Epidermal melanocyte (primary cell): ENCODE results near the gene DHDH.
"Not testable (repeated sequence)": the region's sequence is repeated elsewhere in the genome, so short reads cannot be mapped to it uniquely, and the experiment has no call there.

Experiments used
- DNase-seq: peaks from one replicate; pipeline ENCODE4 v3.0.0; 2011; ENCODE audit warnings: low spot score; ENCODE audit not compliant: insufficient read length

DHDH gene

DNA sequence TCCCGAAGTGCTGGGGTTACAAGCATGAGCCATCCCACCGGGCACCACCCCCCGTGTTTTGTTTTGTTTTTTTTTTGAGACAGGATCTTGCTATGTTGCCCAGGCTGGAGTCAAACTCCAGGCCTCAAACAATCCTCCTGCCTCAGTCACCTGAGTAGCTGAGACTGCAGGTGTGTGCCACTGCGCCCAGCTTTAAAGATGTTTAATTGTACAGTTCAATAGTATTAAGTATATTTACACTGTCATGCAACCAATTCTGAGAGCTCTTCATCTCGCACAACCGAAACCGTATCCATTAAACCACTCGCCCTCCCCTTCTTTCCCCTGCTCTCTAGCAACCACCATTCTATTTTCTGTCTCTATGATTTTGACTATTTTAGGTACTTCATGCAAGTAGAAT is 17.7 kb upstream of the DHDH start:
- no peak for DNase-seq

GRCh38 chr19:48918071-48918470 is 15.4 kb upstream of the DHDH start:
- DNase-seq: no peak

- no peak for DNase-seq
These were observed 14.7 kb upstream of the DHDH start for GRCh38 chr19:48918801-48919247.

GRCh38 chr19:48919271-48919670 is 14.2 kb upstream of the DHDH start:
- DNase-seq: not testable (repeated sequence)

DNA sequence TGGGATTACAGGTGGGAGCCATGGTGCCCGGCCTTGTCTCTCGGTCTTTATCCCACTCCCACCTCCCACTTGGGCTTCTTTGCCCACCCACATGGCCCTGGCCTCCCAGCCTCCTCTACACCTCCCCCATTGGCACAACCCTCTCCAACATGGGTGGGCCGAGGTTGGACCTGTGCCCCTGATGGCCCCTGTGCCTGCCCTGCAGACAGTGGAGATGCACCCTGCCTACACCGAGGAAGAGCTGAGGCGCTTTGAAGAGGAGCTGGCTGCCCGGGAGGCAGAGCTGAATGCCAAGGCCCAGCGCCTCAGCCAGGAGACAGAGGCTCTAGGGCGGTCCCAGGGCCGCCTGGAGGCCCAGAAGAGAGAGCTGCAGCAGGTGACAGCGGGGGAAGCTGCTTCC is 12.6 kb upstream of the DHDH start:
- DNase-seq: no peak

- no peak for DNase-seq
These were observed 11.6 kb upstream of the DHDH start for GRCh38 chr19:48921721-48922500.

DNA sequence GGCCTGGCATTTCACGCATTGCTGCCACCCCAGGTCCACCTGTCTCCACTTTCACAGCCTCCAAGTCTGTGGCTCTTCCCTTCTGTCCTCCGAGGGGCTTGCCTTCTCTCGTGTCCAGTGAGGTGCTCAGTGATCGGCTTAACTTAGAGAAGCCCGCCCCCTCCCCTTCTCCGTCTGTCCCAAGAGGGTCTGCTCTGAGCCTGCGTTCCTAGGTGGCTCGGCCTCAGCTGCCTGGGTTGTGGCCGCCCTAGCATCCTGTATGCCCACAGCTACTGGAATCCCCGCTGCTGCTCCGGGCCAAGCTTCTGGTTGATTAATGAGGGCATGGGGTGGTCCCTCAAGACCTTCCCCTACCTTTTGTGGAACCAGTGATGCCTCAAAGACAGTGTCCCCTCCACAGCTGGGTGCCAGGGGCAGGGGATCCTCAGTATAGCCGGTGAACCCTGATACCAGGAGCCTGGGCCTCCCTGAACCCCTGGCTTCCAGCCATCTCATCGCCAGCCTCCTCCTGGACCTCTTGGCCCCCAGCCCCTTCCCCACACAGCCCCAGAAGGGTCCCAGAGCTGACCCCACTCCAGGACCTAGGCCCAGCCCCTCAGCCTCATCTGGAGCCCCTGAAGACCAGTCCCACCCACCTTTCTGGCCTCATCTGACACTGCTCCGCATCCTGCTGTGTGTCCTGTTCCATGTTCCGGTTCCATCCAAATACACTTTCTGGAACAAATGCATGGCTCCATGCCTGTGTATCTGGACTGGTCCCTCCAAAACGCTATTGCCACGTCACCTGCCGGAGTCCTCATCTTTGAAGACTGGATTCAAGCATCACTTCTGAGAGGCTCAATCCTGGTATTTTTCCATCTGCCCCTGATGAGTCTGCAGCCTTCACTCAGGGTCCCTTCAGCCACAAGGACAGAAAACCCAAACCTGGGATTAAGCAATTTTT is 10.7 kb upstream of the DHDH start:
- no peak for DNase-seq

- no peak for DNase-seq
These were observed 8.2 kb upstream of the DHDH start for GRCh38 chr19:48925240-48925843.

- not testable (repeated sequence) for DNase-seq
These were observed 7.6 kb upstream of the DHDH start for GRCh38 chr19:48925890-48926289.

GRCh38 chr19:48926909-48927308 is 6.6 kb upstream of the DHDH start:
- peak; percentile 87 for DNase-seq

DNA sequence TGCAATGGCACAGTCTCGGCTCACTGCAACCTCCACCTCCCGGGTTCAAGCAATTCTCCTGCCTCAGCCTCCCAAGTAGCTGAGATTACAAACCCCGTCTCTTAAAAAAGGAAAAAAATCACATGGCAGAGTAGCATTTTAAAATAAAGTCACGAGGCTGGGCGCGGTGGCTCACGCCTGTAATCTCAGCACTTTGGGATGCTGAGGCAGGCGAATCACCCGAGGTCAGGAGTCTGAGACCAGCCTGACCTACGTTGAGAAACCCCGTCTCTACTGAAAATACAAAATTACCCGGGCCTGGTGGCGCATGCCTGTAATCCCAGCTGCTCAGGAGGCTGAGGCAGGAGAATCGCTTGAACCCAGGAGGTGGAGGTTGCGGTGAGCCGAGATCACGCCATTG is 5.8 kb upstream of the DHDH start:
- DNase-seq: not testable (repeated sequence)

- no peak for DNase-seq
These were observed 5.1 kb upstream of the DHDH start for GRCh38 chr19:48928164-48929025.

- no peak for DNase-seq
These were observed 1.3 kb downstream of the DHDH start for GRCh38 chr19:48934837-48935236.

DNA sequence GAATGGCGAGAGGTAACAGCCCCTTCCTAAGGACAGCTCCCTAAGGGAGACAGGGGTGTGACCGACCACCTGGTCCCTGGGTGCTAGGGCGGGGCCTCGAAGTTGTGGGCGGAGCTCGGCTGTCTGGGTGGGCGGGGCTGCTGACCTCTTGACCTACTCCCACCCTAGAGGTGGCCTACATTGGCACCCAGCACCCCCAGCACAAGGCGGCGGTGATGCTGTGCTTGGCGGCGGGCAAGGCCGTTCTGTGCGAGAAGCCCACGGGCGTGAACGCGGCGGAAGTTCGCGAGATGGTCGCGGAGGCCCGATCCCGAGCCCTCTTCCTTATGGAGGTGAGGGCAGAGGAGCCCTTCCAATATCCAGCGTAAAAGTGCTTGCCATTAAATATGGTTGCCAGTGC is 2.4 kb downstream of the DHDH start:
- no peak for DNase-seq

DNA sequence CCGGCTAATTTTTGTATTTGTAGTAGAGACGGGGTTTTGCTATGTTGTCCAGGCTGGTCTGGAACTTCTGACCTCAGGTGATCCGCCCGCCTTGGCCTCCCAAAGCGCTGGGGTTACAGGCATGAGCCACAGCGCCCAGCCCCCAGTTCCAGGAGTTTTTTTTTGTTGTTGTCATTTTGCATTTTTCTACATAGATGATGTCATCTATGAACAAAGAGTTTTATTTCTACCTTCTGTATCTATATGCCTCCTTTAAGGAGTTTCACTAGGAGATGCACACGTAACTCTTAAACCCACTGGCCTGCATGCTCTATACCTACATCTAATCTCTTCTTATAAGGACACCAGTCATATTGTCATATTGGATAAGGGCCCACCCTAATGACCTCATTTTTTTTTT is 4.8 kb downstream of the DHDH start:
- no peak for DNase-seq

DNA sequence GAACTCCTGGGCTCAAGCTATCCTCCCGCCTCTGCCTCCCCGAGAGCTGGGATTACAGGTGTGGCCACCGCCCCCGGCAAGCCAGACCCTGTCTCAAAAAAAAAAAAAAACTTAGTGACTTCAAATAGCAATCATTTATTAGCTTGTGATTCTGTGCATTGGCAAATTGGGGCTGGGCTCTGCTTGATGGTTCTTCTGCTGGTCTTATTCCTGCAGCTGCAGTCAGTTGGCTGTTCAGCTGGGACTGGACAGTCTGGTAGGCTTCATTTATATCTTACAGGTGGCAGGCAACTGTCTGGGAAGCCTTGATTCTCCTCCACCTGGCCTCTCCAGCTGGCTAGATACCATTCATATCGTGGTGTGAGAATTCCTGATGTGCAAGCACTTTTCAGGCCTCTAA is 7.4 kb downstream of the DHDH start:
- DNase-seq: no peak

- no peak for DNase-seq
These were observed 9.6 kb downstream of the DHDH start for GRCh38 chr19:48943081-48943480.

- no peak for DNase-seq
These were observed 11.9 kb downstream of the DHDH start for GRCh38 chr19:48945415-48945814.

- no peak for DNase-seq
These were observed 12.3 kb downstream of the DHDH start for GRCh38 chr19:48945817-48946216.

DNA sequence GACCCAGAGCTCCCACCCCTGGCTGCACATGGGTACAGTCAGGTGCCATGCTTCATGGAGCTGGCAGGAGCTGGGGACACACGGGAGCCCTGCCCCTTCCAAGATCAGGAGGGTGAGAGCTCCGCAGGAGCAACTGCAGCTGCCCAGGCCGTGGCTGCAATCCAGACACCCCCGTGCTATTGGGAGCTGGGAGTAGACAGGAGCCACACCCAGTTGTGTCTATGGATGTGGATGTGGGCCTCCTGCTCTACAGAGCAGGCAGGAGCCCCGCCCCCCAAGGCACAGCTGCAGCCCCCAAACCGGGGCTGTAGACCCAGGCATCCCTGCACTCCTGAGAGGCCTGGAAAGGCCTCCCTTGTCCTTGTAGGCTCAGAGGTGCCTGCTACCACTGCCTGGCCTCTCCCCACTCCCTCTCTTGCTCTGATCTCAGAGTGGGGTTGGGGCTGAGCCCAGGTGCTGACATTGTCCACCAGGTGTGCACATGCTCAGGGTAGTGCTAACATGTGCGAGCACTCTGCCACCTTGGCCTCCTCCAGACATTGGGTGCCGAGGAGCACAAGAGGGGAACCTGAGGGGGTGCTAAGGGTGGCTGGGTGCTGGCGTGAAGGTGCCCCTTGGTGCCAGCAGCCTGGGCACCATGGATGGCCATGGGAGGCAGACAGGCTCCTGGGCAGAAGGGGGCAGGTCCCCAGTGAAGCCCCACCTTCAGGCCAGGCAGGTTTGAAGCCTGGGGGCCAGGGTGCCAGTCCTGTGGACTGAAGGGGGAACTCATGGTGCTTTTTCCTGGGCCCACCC is 13.2 kb downstream of the DHDH start:
- peak; percentile 7 for DNase-seq
